GM18499 (cell line): Measurements from ENCODE around the gene TCFL5.

Experiments used
- ATAC-seq: cut with Tn5 transposase; IDR thresholded peaks from one replicate; pipeline ENCODE4 v1.9.1; 2021; ENCODE audit warnings: moderate number of reproducible peaks; ENCODE audit not compliant: insufficient read depth, unreplicated experiment

TCFL5 gene

GRCh38 chr20:62861726-62862336, at the start of gene TCFL5:
Gene TCFL5 (minus strand): TSS chr20:62861822. CDS start chr20:62861670, 152 bp downstream.
- no peak for ATAC-seq

- no peak for ATAC-seq
Observed at GRCh38 chr20:62910777-62911497, 49.3 kb upstream of the TCFL5 start.

- no peak for ATAC-seq
Observed at GRCh38 chr20:62910217-62910766, 48.7 kb upstream of the TCFL5 start.

GRCh38 chr20:62908971-62909791, 47.6 kb upstream of the TCFL5 start:
- no peak for ATAC-seq

GRCh38 chr20:62907384-62908317, 46.0 kb upstream of the TCFL5 start:
- ATAC-seq, result no peak

GRCh38 chr20:62906647-62907375, 45.2 kb upstream of the TCFL5 start:
- ATAC-seq, result no peak

- no peak for ATAC-seq
Observed at GRCh38 chr20:62906209-62906608, 44.6 kb upstream of the TCFL5 start.

- no peak for ATAC-seq
Observed at GRCh38 chr20:62905536-62906117, 44.0 kb upstream of the TCFL5 start.

- no peak for ATAC-seq
Observed at GRCh38 chr20:62902926-62903615, 41.4 kb upstream of the TCFL5 start.

GRCh38 chr20:62901891-62902290, 40.3 kb upstream of the TCFL5 start:
- no peak for ATAC-seq

- ATAC-seq, result no peak
Observed at GRCh38 chr20:62900692-62901584, 39.3 kb upstream of the TCFL5 start.

- ATAC-seq, result no peak
Observed at GRCh38 chr20:62900052-62900691, 38.5 kb upstream of the TCFL5 start.

GRCh38 chr20:62899633-62900051, 38.0 kb upstream of the TCFL5 start:
- no peak for ATAC-seq

GRCh38 chr20:62898970-62899632, 37.5 kb upstream of the TCFL5 start:
- no peak for ATAC-seq

- no peak for ATAC-seq
Observed at GRCh38 chr20:62898093-62898964, 36.7 kb upstream of the TCFL5 start.
